Esophagus squamous epithelium (tissue), 5 donors: ENCODE data around the gene PRSS50. TPM values are rescaled to one million over a fixed set of nuclear protein-coding genes. Genes with fewer than 3 reads are reported as not detected.

Experiments
- DNase-seq: peaks from one replicate; lab custom pipeline; 2025; lab: John Stamatoyannopoulos, UW
- H3K27ac ChIP-seq, 4 donors: fragments of 200-600 bp; sonication (generic); one replicate each; pipeline ENCODE4 v1.5.1; 2016 to 2019; ENCODE audit warnings: mild to moderate bottlenecking in 1 of 4
- H3K27me3 ChIP-seq, 4 donors: fragments of 200-600 bp; sonication (generic); 1 replicate in 3 of 4; 2 replicates in 1 of 4; pipeline versions ENCODE4 v1.5.1 to v1.6.0; 2017 to 2021; ENCODE audit warnings: antibody characterized with exemption in 1 of 4
- H3K36me3 ChIP-seq, 3 donors: fragments of 200-600 bp; sonication (generic); one replicate each; pipeline ENCODE4 v1.5.1; 2016 to 2019
- H3K4me1 ChIP-seq, 3 donors: fragments of 200-600 bp; sonication (generic); one replicate each; pipeline ENCODE4 v1.5.1; 2017 to 2019
- H3K4me3 ChIP-seq, 4 donors: fragments of 200-600 bp; sonication (generic); 1 replicate in 3 of 4; 2 replicates in 1 of 4; pipeline ENCODE4 v1.5.1; 2016 to 2019; ENCODE audit warnings: mild to moderate bottlenecking in 2 of 4, moderate library complexity in 1 of 4
- H3K9me3 ChIP-seq, 3 donors: fragments of 200-600 bp; sonication (generic); one replicate each; pipeline ENCODE4 v1.5.1; 2016 to 2019
- CTCF ChIP-seq, 6 experiments: fragments of 450-650 bp in 4 of 6; fragments of 200-600 bp in 2 of 6; sonication (generic) in 2 of 6; IDR thresholded peaks; one replicate each; pipeline ENCODE4 v1.5.1; 2016 to 2019; ENCODE audit warnings: antibody characterized with exemption in 6 of 6, mild to moderate bottlenecking in 4 of 6, moderate library complexity in 4 of 6
- POLR2A ChIP-seq, 4 donors: fragments of 450-650 bp; IDR thresholded peaks; one replicate each; pipeline ENCODE4 v1.6.1; 2017; ENCODE audit warnings: antibody characterized with exemption in 4 of 4, mild to moderate bottlenecking in 4 of 4, moderate library complexity in 3 of 4
- WGBS, 2 donors: methylation state at CpG; one replicate each; pipeline ENCODE4 v1.1.5; 2018; 5-methylcytosine and 5-hydroxymethylcytosine counted together
- intact Hi-C: fragments of 100-400 bp; cut with DNase I; formaldehyde crosslinking; loops from one replicate; pipeline ENCODE4 v1.15.0; 2022
- total RNA-seq, 4 donors: library from RNA; depleted of rRNA; stranded (reverse); fragments of >200 nt; gene quantifications; one replicate each; pipeline ENCODE4 v1.1.0, GENCODE V29; 2016
- donor health status: DM: yes; HTN: yes; CAD: no.

Gene PRSS50
- total RNA-seq, 4 donors from 2014 or later, result 0.19 TPM; not detected in 3

- H3K4me3 ChIP-seq, result peak overlapping the region in 1 of 4 donors; percentile 86
- DNase-seq, result no peak
- H3K27ac ChIP-seq, result peak overlapping the region; percentile 88 to 99 (median 97)
- 97 to 100% methylated on average over 2 to 3 of the region's 3 CpGs for WGBS, 2 donors
- intact Hi-C loops, result no loop called here
- no peaks in the 10 kb centered on the region for H3K9me3 ChIP-seq
- peaks cover 58 to 82% (median 58%) of the 10 kb centered on the region in 3 donors for H3K4me1 ChIP-seq
- no peak for TF ChIP-seq POLR2A (IDR thresholded peaks at IDR 0.05)
- no peak for TF ChIP-seq CTCF (IDR thresholded peaks at IDR 0.05)
- H3K36me3 ChIP-seq, result peaks cover 0 to 1% (median 0%) of the 10 kb centered on the region in 3 donors
- H3K27me3 ChIP-seq, result no peaks in the 10 kb centered on the region
These were observed 23.1 kb downstream of the PRSS50 start for GRCh38 chr3:46694520-46694919.

DNA sequence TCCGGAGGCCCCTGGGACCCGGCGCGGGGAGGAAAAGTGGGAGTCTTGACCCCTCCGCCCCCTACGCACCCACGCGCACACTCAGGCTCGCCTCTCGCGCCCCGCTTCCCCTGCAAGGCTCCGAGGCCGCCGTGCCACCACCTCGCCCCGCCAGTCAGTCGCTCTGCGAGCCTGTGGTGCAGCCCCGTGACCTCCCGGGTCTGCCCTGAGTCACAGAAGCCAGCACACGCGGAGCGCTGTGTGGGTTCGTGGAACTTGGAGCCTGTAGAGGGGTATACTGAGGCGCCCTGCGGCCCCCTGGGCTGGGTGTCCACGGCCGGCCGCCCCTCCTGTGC lies 23.8 kb downstream of the PRSS50 start:
- Histone ChIP-seq H3K9me3 (no peaks in the 10 kb centered on the region), H3K4me3 (peak overlapping the region; percentile 62 to 86 (median 78)), H3K36me3 (peaks cover 0 to 8% (median 0%) of the 10 kb centered on the region in 3 donors), H3K27me3 (no peaks in the 10 kb centered on the region), H3K4me1 (peaks cover 58 to 84% (median 58%) of the 10 kb centered on the region in 3 donors), H3K27ac (peak overlapping the region; percentile 88 to 99 (median 97))
- no CpG with 5 or more reads among the region's 30 CpGs for WGBS, 2 donors
- no peak for DNase-seq
- intact Hi-C loops, result no loop called here
- TF ChIP-seq POLR2A (IDR thresholded peaks at IDR 0.05), result no peak
- TF ChIP-seq CTCF (IDR thresholded peaks at IDR 0.05), result no peak

DNA sequence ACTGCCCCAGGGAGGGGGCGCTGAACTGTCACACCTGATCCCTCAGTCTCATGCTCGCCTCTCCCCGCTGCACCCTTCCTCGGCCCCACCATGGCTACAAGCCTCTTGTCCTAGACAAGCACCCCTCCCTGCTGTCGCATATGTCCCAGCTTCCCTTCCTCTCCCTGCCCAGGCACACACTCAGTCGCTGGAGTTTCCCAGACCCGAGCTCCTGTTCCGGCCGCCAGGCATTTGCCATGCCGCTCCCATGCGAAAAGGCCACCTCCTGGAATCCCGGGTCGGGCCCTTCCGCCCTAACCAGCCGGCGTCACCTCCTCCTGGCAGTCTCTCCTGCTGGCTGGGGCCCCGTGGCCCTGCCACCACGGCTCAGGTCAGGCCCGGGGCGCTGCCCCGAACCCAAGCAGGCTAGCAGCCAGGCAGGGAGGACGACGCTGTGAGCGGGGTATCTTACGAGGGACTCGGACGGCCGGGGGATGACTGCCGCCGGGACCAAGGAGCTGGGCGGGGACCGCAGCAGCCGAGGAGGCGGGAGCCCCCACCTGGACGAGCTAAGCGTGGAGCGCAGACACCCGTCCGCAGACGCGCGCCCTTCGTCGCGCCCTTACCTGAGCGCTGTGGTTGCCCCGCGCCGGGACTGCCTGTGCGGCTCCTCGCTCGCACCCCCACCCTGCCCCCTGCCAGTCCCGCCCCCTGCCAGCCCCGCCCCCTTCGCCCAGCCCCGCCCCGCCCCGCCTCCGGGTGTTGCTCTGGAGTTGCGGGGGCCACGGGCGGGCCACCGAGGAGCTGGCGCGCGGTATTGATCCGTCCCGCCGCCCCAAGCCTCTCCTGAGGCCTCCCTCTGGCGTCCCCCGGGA lies 24.4 kb downstream of the PRSS50 start, which contains the start of gene ALS2CL:
Gene ALS2CL, minus strand, starts transcription at position 642 of the 854 bp plus-strand sequence. CDS start 4,239 bp downstream, outside the sequence.
- TF ChIP-seq CTCF (IDR thresholded peaks at IDR 0.05) (no peak), POLR2A (IDR thresholded peaks at IDR 0.05) (peak in 3 of 4 donors; percentile 86 to 89 (median 88))
- Histone ChIP-seq H3K36me3 (peaks cover 0 to 14% (median 2%) of the 10 kb centered on the region in 3 donors), H3K27me3 (no peaks in the 10 kb centered on the region), H3K4me3 (peak within 1 kb of the TSS; percentile 62 to 86 (median 78)), H3K9me3 (no peaks in the 10 kb centered on the region), H3K4me1 (peaks cover 58 to 88% (median 58%) of the 10 kb centered on the region in 3 donors), H3K27ac (peak within 1 kb of the TSS; percentile 88 to 99 (median 97))
- no peak for DNase-seq
- intact Hi-C loops, result no loop called here
- WGBS, 2 donors, result 3% methylated on average over 10 of the region's 71 CpGs; no CpG with 5 or more reads in 1 of the 2 donors

GRCh38 chr3:46692566-46692990 lies 25.1 kb downstream of the PRSS50 start:
- TF ChIP-seq CTCF (IDR thresholded peaks at IDR 0.05) (no peak), POLR2A (IDR thresholded peaks at IDR 0.05) (peak in 2 of 4 donors; percentile 57 to 69)
- Histone ChIP-seq H3K4me3 (peak overlapping the region; percentile 62 to 86 (median 78)), H3K27ac (peak overlapping the region; percentile 88 to 99 (median 97)), H3K27me3 (no peaks in the 10 kb centered on the region), H3K4me1 (peaks cover 58 to 88% (median 58%) of the 10 kb centered on the region in 3 donors), H3K9me3 (no peaks in the 10 kb centered on the region), H3K36me3 (peaks cover 0 to 21% (median 5%) of the 10 kb centered on the region in 3 donors)
- 20% methylated on average over 2 of the region's 11 CpGs; no CpG with 5 or more reads in 1 of the 2 donors for WGBS, 2 donors
- intact Hi-C loops, result no loop called here
- DNase-seq, result no peak

GRCh38 chr3:46690798-46691197 lies 26.9 kb downstream of the PRSS50 start:
- Histone ChIP-seq H3K4me1 (peaks cover 48 to 74% (median 51%) of the 10 kb centered on the region in 3 donors), H3K27me3 (no peaks in the 10 kb centered on the region), H3K36me3 (peaks cover 0 to 38% (median 15%) of the 10 kb centered on the region in 3 donors), H3K9me3 (no peaks in the 10 kb centered on the region), H3K27ac (peak overlapping the region; percentile 49 to 99 (median 97)), H3K4me3 (peak overlapping the region; percentile 12 to 86 (median 56))
- TF ChIP-seq CTCF (IDR thresholded peaks at IDR 0.05), result no peak
- TF ChIP-seq POLR2A (IDR thresholded peaks at IDR 0.05), result peak in 3 of 4 donors; percentile 36 to 61 (median 56)
- no peak for DNase-seq
- intact Hi-C loops, result no loop called here
- WGBS, 2 donors, result 22 to 33% methylated on average over 1 of the region's 5 CpGs
